ENCODE measurements around the gene SLC49A3. TPM values are rescaled to one million over a fixed set of nuclear protein-coding genes. Genes with fewer than 3 reads are reported as not detected.
"Not testable (repeated sequence)": the region's sequence is repeated elsewhere in the genome, so short reads cannot be mapped to it uniquely, and the experiment has no call there.

The SLC49A3 gene
- total RNA-seq: 0.53 and 1.7 TPM in 2 replicates

GRCh38 chr4:688854-689681, at the start of gene SLC49A3:
SLC49A3 (minus strand) TSS chr4:689151; CDS start chr4:689127, 24 bp downstream.
- Histone ChIP-seq H3K4me3 (ENCODE audit: low read depth, low read length) (peak within 1 kb of the TSS; percentile 32), H3K27me3 (ENCODE audit: control insufficient read depth, insufficient read depth, low read length) (no peaks in the 10 kb centered on the region), H3K36me3 (ENCODE audit: control insufficient read depth, insufficient read depth, low read length) (no peaks in the 10 kb centered on the region)
- FAIRE-seq (no peak), DNase-seq (ENCODE audit: low read depth) (no peak)
- no peak for TF ChIP-seq CTCF (IDR thresholded peaks at IDR 0.05; ENCODE audit: insufficient read depth, low read length, severe bottlenecking)

- not testable (repeated sequence) for H3K27me3 ChIP-seq (ENCODE audit: control insufficient read depth, insufficient read depth, low read length); FAIRE-seq; H3K4me3 ChIP-seq (ENCODE audit: low read depth, low read length); DNase-seq (ENCODE audit: low read depth)
- peaks cover 28% of the 10 kb centered on the region for H3K36me3 ChIP-seq (ENCODE audit: control insufficient read depth, insufficient read depth, low read length)
Observed at GRCh38 chr4:736561-736960, 47.6 kb upstream of the SLC49A3 start.

GRCh38 chr4:735583-735982, 46.6 kb upstream of the SLC49A3 start:
- Histone ChIP-seq H3K27me3 (ENCODE audit: control insufficient read depth, insufficient read depth, low read length) (no peaks in the 10 kb centered on the region), H3K36me3 (ENCODE audit: control insufficient read depth, insufficient read depth, low read length) (peaks cover 35% of the 10 kb centered on the region), H3K4me3 (ENCODE audit: low read depth, low read length) (no peak overlapping the region)
- FAIRE-seq (no peak), DNase-seq (ENCODE audit: low read depth) (no peak)
- no peak for TF ChIP-seq CTCF (IDR thresholded peaks at IDR 0.05; ENCODE audit: insufficient read depth, low read length, severe bottlenecking)

- TF ChIP-seq CTCF (IDR thresholded peaks at IDR 0.05; ENCODE audit: insufficient read depth, low read length, severe bottlenecking): no peak
- FAIRE-seq (no peak), DNase-seq (ENCODE audit: low read depth) (no peak)
- Histone ChIP-seq H3K27me3 (ENCODE audit: control insufficient read depth, insufficient read depth, low read length) (no peaks in the 10 kb centered on the region), H3K36me3 (ENCODE audit: control insufficient read depth, insufficient read depth, low read length) (peaks cover 37% of the 10 kb centered on the region), H3K4me3 (ENCODE audit: low read depth, low read length) (no peak overlapping the region)
Observed at GRCh38 chr4:734951-735350, 46.0 kb upstream of the SLC49A3 start.

GRCh38 chr4:734075-734474, 45.1 kb upstream of the SLC49A3 start:
- no peak overlapping the region for H3K4me3 ChIP-seq (ENCODE audit: low read depth, low read length)
- TF ChIP-seq CTCF (IDR thresholded peaks at IDR 0.05; ENCODE audit: insufficient read depth, low read length, severe bottlenecking): no peak
- no peak for DNase-seq (ENCODE audit: low read depth)
- FAIRE-seq: no peak
- H3K27me3 ChIP-seq (ENCODE audit: control insufficient read depth, insufficient read depth, low read length): no peaks in the 10 kb centered on the region
- H3K36me3 ChIP-seq (ENCODE audit: control insufficient read depth, insufficient read depth, low read length): peaks cover 35% of the 10 kb centered on the region

GRCh38 chr4:733631-733980, 44.7 kb upstream of the SLC49A3 start:
- no peak for FAIRE-seq

More at GRCh38 chr4:733631-733980, 44.7 kb upstream of the SLC49A3 start:
- H3K27me3 ChIP-seq (ENCODE audit: control insufficient read depth, insufficient read depth, low read length): no peaks in the 10 kb centered on the region
- no peak overlapping the region for H3K4me3 ChIP-seq (ENCODE audit: low read depth, low read length)
- no peak for TF ChIP-seq CTCF (IDR thresholded peaks at IDR 0.05; ENCODE audit: insufficient read depth, low read length, severe bottlenecking)
- DNase-seq (ENCODE audit: low read depth): no peak
- peaks cover 35% of the 10 kb centered on the region for H3K36me3 ChIP-seq (ENCODE audit: control insufficient read depth, insufficient read depth, low read length)
